ENCODE results near the gene MED15. TPM values are rescaled to one million over a fixed set of nuclear protein-coding genes. Genes with fewer than 3 reads are reported as not detected.
"Not testable (repeated sequence)": the region's sequence is repeated elsewhere in the genome, so short reads cannot be mapped to it uniquely, and the experiment has no call there.

Gene MED15
- total RNA-seq, 4 donors from 2014 or later, result 40.3 to 69.6 (median 49.2) TPM

DNA sequence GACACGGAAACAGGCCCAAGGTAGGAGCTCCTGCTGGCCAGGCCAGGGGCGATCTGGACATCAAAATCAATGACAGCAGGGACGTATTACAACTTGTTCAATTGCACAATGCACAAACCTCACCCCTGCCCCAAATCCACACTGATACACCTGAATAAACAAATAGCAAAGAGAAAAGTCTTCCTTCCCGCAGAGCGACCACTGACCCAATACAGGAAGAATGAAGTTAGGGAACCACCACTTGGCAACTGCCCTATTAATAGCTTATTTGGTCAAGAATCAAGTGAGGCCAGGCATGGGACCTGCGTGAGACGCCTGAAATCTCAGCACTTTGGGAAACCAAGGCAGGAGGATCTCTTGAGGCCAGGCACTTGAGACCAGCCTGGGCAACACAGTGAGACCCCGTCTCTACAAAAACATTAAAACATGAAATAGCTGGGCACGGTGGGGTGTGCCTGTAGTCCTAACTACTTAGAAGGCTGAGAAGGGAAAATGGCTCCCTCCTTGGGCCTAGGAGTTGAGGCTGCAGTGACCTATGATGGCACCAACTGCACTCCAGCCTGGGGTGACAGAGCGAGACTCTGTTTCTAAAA, 109.1 kb downstream of the MED15 start:
- DNase-seq (ENCODE audit: low spot score in 2 of 2), result no peak
- TF ChIP-seq, protein P1, sequence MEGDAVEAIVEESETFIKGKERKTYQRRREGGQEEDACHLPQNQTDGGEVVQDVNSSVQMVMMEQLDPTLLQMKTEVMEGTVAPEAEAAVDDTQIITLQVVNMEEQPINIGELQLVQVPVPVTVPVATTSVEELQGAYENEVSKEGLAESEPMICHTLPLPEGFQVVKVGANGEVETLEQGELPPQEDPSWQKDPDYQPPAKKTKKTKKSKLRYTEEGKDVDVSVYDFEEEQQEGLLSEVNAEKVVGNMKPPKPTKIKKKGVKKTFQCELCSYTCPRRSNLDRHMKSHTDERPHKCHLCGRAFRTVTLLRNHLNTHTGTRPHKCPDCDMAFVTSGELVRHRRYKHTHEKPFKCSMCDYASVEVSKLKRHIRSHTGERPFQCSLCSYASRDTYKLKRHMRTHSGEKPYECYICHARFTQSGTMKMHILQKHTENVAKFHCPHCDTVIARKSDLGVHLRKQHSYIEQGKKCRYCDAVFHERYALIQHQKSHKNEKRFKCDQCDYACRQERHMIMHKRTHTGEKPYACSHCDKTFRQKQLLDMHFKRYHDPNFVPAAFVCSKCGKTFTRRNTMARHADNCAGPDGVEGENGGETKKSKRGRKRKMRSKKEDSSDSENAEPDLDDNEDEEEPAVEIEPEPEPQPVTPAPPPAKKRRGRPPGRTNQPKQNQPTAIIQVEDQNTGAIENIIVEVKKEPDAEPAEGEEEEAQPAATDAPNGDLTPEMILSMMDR (IDR thresholded peaks at IDR 0.05), result no peak
- intact Hi-C loops (cut with DNase I; ENCODE audit: low total_unique reads), result no loop called here
- no peak overlapping the region for H3K4me3 ChIP-seq (ENCODE audit: low read depth, poor library complexity, severe bottlenecking)
- 88 to 89% methylated on average over 10 of the region's 10 CpGs for WGBS, 2 donors

- no peak for DNase-seq (ENCODE audit: low spot score in 2 of 2)
- 76 to 81% methylated on average over 4 of the region's 4 CpGs for WGBS, 2 donors
- H3K4me3 ChIP-seq (ENCODE audit: low read depth, poor library complexity, severe bottlenecking), result no peak overlapping the region
- TF ChIP-seq, protein P1 (IDR thresholded peaks at IDR 0.05), result no peak
- TF ChIP-seq POLR2A (IDR thresholded peaks at IDR 0.05), result no peak
- intact Hi-C loops (cut with DNase I; ENCODE audit: low total_unique reads), result no loop called here
These were observed 111.1 kb downstream of the MED15 start for GRCh38 chr22:20618488-20618887.

GRCh38 chr22:20619045-20619892, 111.9 kb downstream of the MED15 start:
- DNase-seq (ENCODE audit: low spot score in 2 of 2), result no peak
- 86% methylated on average over 8 of the region's 8 CpGs for WGBS, 2 donors
- TF ChIP-seq, protein P1 (IDR thresholded peaks at IDR 0.05), result no peak
- TF ChIP-seq POLR2A (IDR thresholded peaks at IDR 0.05), result no peak
- intact Hi-C loops (cut with DNase I; ENCODE audit: low total_unique reads), result no loop called here
- no peak overlapping the region for H3K4me3 ChIP-seq (ENCODE audit: low read depth, poor library complexity, severe bottlenecking)

GRCh38 chr22:20619893-20620194, 112.4 kb downstream of the MED15 start:
- 93 to 100% methylated on average over 1 of the region's 1 CpG for WGBS, 2 donors
- intact Hi-C loops (cut with DNase I; ENCODE audit: low total_unique reads); H3K4me3 ChIP-seq (ENCODE audit: low read depth, poor library complexity, severe bottlenecking); DNase-seq (ENCODE audit: low spot score in 2 of 2): not testable (repeated sequence)

DNA sequence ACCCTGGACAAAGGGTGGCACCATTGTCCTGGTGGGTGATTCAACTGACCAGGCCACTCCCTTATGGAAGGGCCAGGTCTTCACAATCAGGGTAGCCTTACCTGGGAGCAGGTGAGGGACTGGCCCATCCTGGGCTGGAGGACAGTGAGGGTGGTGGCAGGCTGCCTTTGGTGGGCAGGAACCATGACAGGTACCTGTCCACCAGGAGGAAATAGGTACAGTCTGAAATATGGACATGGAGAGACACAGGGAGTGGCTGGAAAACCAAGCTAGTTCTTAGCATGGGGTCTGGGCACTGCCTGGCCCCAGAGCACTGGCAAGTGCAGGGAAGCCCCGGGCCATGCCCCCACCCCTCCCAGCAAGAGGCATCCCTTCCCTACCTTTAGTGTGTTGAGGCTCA, 113.8 kb downstream of the MED15 start:
- TF ChIP-seq, protein P1 (IDR thresholded peaks at IDR 0.05), result no peak
- no peak for TF ChIP-seq POLR2A (IDR thresholded peaks at IDR 0.05)
- no peak overlapping the region for H3K4me3 ChIP-seq (ENCODE audit: low read depth, poor library complexity, severe bottlenecking)
- intact Hi-C loops (cut with DNase I; ENCODE audit: low total_unique reads), result no loop called here
- 86 to 94% methylated on average over 1 of the region's 1 CpG for WGBS, 2 donors
- DNase-seq (ENCODE audit: low spot score in 2 of 2), result no peak

DNA sequence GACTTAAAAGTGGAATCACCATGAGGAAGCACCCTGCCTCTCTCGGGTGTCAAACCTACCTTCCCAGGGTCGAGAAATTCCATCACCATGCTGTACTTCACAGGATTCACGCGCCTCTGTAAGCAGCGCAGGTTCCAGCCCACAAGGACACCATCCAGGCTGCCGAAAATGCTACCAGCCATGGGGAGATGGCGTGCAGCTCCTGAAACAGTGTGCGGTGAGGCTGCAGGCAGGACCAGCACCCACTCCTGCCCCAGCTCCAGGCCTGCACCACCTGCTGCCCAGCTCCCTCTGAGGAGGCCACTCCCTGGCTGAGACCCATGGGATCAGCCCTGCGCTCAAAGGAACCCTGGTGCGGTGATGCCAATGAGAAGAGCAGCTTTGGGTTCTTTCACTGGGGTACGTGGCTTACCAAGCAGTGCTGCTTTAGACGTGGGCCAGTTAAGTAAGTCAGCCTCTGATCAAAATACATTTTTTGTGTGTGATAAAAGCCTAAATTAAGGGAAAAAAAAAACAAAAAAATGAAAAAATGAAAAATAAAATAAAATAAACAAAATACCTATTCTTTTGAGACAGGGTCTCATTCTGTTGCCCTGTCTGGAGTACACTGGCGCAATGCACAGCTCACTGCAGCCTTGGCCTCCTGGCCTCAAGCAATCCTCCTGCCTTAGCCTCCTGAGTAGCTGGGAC, 115.4 kb downstream of the MED15 start:
- no peak for TF ChIP-seq POLR2A (IDR thresholded peaks at IDR 0.05)
- TF ChIP-seq, protein P1 (IDR thresholded peaks at IDR 0.05), result no peak
- no peak overlapping the region for H3K4me3 ChIP-seq (ENCODE audit: low read depth, poor library complexity, severe bottlenecking)
- 77 to 90% methylated on average over 13 of the region's 13 CpGs for WGBS, 2 donors
- intact Hi-C loops (cut with DNase I; ENCODE audit: low total_unique reads), result no loop called here
- no peak for DNase-seq (ENCODE audit: low spot score in 2 of 2)

Data from lower leg skin (tissue), 4 donors.